GDM1 (cell line): ENCODE results near the gene MIER3.
"Not testable (repeated sequence)": the region's sequence is repeated elsewhere in the genome, so short reads cannot be mapped to it uniquely, and the experiment has no call there.

Experiments
- DNase-seq: peaks from one replicate; lab custom pipeline; 2025; lab: John Stamatoyannopoulos, UW

The MIER3 gene, protein sequence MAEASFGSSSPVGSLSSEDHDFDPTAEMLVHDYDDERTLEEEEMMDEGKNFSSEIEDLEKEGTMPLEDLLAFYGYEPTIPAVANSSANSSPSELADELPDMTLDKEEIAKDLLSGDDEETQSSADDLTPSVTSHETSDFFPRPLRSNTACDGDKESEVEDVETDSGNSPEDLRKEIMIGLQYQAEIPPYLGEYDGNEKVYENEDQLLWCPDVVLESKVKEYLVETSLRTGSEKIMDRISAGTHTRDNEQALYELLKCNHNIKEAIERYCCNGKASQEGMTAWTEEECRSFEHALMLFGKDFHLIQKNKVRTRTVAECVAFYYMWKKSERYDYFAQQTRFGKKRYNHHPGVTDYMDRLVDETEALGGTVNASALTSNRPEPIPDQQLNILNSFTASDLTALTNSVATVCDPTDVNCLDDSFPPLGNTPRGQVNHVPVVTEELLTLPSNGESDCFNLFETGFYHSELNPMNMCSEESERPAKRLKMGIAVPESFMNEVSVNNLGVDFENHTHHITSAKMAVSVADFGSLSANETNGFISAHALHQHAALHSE

DNA sequence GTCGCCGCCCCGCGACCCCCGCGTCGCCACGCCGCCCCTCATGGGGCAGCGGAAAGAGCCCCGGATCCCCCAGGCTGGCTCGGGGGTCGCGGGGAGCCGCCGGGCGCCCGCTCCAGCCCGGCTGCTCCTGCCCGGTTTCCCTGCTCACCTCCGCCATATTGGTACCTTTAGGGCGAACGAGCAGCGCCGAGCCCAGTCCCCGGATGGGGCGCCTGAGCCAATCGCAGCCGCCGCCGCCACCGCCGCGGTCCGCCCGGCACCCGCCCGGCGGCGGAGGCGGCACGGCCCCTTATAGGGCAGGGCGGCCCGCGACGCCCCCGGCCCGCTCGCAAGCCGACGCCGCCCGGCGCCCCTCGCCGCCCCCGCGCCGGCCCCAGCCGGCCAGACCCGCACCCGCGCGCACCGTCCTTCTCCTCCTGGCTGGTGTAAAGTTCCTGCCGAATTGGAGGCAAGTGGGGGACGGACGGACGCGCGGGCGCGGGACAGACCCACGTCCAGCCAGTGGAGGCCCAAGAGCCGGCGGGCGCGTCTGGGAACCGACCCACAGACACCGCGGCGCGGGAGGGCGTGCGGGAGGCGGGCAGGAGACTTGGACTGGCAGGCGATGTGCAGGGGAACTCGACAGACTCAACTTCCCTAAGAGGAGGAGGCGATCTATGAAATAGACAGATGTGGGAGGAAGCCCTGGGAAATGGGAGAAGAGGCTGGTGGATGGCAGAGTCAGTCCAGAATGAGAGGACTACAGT, at the start of gene MIER3:
TSS of gene MIER3 (minus strand) at position 178 of the 746 bp plus-strand sequence. CDS start at position 157, 21 bp downstream.
- DNase-seq = peak; percentile 74

DNA sequence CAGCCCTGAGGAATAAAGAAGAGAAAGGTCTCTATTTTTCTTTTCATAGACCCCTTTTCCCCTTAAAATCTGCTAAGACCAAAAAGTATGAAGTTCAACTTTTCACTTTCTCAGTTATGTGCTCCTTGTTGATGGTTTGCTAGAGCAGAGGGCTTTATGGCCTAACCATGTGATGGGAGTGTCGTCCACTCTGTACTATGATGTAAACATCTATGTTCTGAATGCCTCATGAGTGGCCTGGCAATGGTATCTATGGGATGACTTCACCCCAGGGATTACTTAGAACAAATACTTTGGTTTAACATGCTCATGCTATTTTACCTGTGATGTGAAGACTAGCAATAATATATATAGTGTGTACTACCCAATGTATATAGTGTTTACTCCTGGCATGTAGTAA, 43.7 kb upstream of the MIER3 start:
- DNase-seq = no peak

DNA sequence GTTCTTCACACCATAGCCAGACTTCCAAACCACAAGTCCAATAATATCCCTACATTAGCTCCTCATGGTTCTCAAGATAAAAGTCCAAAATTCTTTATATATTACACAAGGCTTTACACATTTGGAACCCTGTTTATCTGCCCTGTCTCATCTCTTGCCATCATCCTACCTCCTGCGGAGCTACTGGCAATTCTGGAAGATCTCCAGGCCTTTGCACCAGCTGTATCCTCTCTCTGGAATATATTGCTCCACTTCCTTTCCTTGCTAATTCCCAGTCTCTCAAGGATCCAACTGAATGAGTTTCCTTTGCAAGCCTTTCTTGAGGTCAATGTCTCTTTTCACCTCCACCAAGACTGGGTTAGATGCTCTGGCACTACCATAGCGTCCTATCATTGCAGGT, 41.3 kb upstream of the MIER3 start:
- no peak for DNase-seq

DNA sequence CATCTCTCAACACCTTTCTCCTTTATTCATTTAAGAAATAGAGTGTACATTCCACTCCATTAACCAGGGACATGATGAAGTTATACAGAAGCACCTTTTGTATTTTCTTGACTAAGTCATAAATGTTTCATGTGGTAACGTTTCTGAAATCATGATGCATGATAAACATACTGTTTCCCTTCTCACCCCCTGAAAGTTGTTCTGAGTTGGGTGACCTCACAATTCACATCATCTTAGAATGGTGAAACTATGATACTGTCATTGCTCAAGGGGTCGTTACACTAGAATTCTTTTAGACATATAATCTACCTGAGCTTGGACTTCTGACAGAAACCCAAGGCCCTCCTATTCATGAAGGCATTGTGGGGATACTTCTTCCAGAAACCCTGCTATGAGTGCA, 37.8 kb upstream of the MIER3 start:
- no peak for DNase-seq

DNA sequence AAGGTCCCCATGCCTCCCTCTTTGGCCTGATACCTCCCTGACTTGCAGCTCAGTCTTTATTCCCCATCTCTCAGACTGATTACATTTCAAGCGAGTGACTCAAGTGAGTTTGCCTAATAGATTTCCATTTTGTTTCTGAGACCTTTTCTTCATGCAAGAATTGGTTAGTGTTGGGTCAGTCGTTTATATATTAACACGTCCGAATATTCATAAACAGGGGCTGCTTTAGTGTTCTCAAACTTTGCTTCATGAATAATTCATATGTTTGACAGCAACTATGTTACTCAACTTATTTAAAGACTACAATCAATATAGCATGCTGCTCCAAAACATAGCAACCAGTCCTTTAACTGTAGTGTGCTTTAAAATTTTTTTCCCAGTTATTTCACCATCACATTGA, 36.6 kb upstream of the MIER3 start:
- DNase-seq = no peak

DNA sequence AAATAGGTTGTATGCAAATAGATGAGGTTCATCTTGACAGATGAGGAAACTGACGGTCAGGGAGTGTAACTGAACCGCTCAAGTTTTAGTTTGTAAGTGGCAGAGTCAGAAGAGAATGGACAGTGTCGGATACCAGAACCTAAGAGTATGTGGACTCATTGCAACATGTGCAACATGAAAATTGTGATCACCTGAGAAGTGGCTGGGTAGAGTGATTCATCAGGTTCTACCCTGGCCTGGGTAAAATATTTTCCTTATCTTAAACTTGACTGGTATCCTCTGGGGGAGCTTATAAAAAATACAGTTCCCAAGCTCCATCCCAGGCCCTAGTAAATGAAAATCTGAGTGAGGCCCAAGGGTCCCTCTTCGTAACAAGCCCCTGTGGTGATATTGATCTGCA, 35.2 kb upstream of the MIER3 start:
- DNase-seq = no peak

DNA sequence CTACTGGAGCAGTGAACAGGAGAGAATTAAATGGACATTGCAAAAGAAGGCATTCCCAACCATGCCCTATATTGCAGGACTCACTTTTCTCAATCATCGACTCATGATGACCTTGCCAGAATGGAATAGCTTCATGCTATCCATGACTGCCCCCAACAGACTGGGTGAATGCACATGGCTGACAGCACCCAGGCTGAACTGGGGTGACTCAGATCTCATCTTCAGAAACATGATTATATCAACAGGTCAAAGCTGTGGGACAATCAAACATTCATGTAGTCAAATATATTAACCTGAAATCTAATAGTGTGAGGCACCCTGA, 34.7 kb upstream of the MIER3 start:
- no peak for DNase-seq

DNA sequence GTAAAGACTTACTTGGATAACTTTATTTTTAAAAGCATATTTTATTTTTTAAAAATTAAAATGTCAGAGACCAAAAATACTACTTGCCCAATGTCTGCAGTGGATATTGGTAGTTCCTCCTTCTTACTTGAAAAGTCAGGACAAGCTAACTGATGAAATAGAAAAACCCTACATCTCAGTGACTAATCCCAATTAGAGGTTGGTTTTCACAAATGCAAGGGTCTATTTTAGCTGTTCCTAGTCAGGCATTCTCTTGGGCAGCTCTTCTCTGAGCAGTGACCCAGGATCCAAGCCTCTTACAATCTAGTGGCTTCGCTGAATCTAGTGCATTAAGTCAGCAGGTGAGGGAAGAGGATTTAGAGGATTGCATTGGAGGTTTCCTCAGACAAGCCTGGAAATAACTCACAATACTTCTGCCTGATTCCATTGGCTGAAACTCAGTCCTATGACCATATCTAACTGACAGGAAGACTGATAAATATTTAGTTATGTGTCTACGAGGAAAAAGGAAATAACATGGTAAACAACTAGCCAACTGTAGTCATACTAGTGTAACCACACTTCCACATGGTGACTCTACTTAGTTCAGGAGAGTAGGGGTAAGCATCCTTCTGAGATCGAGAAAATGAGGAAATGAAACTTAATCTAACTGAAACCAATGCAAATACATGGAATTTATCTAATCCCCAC, 34.2 kb upstream of the MIER3 start:
- no peak for DNase-seq

DNA sequence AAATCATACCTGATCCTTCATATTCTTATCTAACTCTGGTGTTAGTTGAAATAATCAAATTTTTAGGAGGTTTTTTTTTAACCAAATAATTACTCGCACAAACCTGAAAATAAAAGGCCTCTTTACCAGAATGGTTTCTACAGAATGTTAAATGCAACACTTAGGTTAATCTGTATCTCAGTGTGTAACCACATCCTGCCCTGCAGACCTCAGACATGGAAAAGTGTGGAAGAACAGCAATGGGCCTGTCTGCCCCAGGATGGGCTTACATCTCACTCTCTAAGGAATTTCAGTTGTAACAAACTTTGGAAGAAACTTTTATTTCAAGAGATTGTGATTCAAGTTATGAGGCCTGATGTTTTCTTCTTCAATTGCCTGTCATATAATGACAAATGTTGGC, 32.5 kb upstream of the MIER3 start:
- DNase-seq = no peak

DNA sequence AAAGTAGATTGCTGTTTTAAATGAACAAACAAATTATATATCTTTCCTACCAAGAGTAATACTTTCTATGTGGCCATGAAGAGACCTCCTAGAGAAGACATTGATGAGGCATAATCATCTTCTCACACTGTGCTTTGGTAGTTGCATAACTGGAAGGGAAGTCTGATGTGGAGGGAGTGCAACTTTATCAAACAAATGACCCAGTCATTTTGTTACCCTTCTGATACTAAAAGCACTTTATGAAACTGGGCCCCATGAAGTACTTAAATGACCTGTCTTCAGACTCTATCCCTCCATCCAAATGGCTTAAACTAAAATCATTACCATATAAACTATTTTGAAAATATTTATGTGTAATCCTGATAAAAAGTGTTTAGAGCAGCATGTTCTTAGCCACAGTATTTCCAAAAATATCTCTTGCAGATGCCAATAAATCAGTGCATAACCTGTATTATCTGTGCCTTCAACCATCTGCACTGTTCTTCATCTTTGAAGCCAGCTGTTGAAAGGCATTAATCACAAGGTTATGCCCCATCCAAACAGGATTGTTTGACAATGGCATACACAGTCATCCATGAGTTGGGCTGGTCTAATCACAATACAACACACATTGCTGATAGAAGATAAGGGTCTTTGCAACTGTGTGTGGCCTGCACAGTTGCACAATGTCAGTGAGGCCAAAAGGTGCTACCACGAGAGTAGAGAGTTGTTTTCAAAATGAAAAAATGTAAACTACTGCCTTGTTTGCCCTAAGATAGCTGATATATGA, 31.9 kb upstream of the MIER3 start:
- DNase-seq = no peak

DNA sequence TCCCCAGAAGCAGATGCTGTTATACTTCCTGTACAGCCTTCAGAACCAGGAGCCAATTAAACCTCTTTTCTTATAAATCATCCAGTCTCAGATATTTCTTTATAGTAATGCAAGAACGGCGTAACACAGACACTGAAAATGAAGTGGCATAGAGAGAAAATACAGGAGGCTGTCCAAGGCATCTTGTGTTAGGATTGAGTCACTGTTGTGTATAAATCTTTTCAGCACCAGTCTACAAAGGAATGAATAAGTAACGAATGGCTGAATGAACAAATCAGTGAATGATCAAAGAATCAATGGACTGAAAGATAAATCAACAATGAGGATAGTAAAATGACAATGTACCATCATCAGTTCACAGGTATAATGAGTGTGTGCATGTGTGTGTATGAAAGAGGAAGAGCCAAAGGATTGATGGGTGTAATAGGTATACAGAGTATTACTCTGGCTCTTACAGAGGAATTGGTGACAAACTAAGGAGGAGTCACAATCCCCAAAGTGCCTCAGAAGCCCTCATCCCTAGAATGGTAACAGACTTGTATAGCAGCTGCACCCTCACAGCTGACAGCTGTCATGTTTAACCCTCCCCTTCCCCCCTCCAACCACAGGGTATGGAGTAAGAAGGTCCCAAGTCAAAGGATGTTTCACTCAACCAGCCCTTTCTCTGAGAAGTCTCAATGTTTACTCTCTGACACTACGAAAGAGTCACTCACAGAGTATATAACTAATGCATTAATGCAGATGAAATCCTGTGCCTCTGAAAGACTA, 29.8 kb upstream of the MIER3 start:
- DNase-seq = no peak

DNA sequence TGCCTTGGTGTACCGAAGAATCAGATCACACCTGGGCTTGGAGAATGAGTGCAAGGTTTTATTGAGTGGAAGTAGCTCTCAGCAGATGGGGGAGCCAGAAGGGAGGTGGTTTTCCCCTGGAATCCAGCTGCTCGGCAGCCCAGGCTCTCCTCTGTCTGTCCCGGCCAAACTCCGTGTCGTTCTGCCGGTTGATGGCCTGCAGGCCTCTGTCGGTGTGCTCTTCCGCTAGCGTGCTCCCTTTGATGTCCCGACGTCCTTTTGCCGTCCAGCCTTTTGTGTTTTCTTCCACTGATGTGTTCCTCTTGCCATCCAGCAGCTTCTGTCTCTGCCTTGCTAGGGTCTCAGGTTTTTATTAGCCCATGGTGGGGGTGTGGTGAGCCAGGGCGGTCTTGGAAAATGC, 28.0 kb upstream of the MIER3 start:
- DNase-seq = no peak

DNA sequence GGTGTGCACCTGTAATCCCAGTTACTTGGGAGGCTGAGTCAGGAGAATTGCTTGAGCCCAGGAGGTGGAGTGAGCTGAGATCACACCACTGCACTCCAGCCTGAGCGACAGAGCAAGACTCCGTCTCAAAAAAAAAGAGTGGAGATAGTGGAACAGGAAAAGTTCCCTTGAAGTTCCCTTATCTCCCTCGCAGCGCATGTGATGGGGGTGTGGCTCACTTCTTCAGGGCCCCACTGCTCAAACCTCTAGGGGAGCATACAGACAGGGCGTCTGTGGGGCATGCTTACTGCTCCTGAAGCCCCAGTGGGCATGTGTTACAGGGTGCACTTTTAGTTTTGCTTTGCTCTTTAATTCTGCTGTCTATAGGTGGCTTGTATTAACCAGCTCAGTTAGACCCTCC, 27.6 kb upstream of the MIER3 start:
- not testable (repeated sequence) for DNase-seq

DNA sequence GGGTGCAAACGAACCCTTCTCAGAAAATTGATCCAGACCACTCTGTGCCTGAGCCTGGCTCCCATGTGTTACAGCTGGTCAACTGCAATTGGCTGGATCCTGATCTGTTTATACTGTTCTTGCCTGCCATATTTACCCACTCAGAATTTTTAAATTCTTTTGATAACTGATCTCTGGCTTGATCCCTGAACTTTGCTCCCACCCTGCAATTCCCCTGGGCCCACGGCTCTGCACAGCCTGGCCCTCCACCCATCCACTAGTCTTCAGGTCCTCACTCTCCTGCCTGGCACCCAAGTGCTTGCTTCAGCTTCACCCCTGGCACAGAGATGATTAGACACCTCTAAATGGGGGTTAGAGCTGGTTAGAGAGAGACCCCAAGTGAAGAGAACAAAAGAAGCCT, 25.9 kb upstream of the MIER3 start:
- no peak for DNase-seq

DNA sequence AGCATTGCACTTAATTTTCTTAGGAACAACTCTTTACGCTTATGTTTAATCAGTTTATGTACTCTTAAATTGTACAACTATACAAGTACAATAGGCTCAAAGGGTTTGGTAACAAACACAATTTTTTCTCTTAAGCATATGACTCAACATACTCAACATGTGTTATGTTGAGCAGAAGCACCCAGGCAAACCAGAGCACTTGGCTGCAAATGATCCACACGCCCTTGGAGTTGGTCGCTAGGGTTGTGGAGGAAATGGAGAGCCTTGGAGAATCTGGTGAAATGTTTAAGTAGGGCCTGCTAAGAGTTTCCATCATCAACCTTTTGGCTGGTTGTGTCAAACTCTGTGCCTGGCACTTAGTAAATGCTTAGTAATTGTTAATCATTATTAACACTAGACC, 25.1 kb upstream of the MIER3 start:
- no peak for DNase-seq

DNA sequence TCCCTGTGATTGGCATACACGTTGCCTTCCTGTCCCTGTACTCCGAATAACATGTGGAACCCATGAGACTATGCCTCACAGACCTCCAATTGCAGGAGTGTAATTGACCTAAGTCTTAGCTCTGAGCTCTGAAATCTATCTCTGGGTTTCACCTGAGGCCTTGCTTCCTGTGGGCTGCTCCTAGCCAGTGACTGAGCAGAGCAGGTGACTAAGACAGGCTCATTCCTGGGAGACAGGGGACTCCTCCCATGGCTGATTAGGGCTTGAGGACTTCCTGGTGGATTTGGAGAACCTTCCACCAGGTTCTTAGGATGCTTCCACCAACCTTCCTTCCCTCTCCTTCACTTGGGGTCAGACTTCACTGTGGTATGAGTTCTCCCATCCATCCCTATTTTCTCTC, 22.3 kb upstream of the MIER3 start:
- DNase-seq = no peak

DNA sequence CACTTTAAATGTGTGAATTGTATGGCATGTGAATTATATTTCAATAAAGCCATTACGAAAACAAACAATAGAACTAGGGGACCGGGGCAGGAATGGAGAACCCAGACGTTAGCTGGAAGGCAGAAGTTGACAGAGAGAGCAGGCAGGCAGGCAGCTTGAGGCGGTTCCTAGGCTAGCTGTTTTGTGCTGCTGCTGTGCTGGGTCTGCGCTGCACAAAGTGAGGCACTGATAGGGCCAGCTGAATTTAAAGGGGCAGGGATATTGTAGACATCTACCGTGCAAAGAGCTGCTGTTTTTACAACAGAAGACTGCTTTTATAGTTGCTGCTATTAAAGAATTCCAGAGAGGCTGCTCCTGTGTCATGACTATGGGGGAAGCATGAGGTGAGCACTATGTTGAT, 21.6 kb upstream of the MIER3 start:
- DNase-seq = no peak

DNA sequence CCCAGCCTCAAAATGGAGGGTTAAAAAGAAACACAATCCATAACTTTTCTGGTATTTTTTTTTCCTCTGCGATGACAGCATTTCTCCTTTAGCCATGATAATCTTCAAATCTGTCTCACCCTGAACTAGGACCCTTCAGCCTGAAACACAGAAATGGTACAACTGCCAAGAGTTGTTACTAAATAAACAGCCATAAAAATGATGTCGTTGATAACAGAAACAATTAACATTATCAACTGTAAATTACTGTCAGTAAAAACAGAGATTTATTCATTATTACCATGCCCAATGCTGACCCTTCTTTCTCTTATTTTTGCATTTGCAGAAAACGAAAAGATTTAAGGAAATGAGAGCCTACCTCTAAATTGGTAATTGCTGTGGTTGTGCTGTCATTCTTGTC, 19.4 kb upstream of the MIER3 start:
- DNase-seq = no peak

DNA sequence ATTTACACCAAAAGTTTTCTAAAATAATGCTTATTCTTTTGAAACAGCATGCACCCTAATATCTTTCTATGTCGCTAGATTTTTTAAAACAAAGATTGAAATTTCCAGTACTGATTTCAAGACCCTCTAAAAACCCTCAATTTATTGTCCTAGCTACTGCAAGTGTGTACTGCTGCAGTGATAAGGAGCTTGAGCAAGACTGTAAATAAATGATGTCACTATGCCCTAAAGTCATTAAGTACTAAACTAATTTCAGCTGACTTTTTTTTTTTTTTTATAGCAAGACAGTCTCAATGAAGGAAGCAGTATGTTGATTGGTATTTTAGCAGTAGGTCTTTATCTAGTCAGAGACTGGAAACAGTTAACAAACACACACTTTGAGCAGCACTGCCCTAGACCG, 12.2 kb upstream of the MIER3 start:
- DNase-seq = no peak

DNA sequence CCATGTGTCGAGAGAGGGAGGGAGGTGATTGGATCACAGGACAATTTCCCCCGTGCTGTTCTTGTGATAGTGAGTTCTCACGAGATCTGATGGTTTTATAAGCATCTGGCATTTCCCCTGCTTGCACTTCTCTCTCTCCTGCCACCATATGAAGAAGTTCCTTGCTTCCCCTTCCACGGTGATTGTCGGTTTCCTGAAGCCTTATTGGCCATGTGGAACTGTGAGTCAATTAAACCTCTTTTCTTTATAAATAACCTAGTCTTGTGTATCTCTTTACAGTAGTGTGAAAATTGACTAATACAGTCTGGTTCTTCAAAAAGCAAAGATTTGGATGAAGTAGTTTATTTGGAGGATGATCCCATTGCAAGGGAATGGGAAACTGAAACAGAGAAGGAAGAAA, 11.3 kb upstream of the MIER3 start:
- peak; percentile 9 for DNase-seq

DNA sequence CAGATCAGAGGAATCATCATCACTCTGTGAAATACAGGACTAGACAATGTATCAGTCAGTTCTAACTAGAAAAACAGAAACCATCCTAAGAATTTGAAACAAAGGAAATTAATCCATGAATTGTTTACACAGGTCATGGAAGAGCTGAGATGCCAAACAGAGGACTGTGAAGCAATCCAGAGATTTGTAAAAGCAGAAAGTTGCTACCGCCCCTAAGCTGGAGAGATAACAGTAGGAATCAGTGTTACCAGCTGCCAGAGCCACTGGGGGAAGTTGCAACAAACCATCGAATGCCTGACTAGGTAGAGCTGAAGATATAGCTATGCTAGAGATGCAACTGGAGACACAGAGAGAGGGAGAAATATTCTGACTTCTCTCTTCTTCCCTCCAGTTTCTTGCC, 10.4 kb upstream of the MIER3 start:
- DNase-seq = no peak
